Activated effector memory CD4-positive, alpha-beta T cell treated with Interleukin-2 at 50 U/mL for 16 hours (primary cell): ENCODE measurements around the gene FOXP4.

Source experiments
- DNase-seq: peaks from one replicate; pipeline ENCODE4 v3.0.0-alpha.2; 2020

Gene FOXP4, protein sequence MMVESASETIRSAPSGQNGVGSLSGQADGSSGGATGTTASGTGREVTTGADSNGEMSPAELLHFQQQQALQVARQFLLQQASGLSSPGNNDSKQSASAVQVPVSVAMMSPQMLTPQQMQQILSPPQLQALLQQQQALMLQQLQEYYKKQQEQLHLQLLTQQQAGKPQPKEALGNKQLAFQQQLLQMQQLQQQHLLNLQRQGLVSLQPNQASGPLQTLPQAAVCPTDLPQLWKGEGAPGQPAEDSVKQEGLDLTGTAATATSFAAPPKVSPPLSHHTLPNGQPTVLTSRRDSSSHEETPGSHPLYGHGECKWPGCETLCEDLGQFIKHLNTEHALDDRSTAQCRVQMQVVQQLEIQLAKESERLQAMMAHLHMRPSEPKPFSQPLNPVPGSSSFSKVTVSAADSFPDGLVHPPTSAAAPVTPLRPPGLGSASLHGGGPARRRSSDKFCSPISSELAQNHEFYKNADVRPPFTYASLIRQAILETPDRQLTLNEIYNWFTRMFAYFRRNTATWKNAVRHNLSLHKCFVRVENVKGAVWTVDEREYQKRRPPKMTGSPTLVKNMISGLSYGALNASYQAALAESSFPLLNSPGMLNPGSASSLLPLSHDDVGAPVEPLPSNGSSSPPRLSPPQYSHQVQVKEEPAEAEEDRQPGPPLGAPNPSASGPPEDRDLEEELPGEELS

DNA sequence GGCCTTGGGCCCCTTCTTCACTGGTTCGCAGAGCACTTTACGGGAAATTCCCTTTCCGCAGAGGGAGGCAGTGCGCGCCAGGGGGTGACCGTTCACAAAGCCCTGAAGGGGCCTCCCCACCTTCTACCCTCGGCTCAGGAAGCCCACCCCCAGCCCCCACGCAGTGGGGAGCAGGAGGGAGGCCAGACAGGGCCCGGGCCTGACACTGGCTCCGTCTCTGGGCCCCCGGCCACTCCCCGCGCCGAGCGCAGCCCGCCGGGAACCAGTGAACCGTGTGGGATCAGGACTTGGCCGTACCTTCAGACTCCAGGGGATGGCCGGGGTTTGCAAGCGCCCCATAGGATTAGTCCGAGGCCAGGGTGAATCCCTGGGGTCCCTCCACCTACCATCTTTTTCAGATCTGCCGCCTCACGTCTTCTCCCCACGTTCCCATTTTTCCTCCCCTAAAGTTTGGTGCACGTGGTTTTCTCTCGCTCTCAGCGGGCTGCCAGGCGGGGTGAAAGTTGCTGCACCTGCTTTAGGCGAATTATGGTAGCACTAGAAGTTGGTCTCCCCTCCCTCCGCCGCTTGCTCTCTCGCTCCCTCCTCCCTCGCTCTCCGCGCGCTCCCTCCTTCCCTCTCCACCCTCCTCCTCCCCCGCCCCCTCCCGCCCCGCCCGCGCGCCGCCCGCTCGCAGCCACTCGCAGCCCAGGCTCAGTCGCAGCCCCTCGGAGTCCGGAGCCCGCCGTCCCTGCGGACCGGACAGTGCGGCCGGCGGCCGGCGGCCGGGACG, at the start of gene FOXP4:
Gene FOXP4, plus strand, starts transcription at position 679 of the 772 bp plus-strand sequence. CDS start 19,380 bp downstream, outside the sequence.
- DNase-seq, result peak; percentile 74

DNA sequence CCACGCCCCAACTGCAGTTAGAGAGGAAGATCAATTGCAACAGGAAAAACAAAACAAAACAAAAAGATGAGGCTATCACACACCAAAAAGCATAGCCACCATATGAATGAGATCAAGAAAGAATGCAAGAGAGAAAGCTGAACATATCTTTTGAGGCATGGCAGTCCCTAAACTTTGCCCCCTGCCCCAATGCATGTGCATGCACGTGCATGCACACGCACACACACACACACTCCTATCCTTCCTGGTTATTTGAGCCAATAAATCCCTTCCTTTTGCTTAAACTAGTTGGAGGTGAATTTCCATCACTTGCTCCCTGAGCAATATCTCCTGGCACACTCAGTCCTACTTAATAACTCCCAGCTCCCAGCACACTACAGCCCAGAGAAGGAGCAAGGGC, 48.6 kb upstream of the FOXP4 start:
- DNase-seq, result no peak

DNA sequence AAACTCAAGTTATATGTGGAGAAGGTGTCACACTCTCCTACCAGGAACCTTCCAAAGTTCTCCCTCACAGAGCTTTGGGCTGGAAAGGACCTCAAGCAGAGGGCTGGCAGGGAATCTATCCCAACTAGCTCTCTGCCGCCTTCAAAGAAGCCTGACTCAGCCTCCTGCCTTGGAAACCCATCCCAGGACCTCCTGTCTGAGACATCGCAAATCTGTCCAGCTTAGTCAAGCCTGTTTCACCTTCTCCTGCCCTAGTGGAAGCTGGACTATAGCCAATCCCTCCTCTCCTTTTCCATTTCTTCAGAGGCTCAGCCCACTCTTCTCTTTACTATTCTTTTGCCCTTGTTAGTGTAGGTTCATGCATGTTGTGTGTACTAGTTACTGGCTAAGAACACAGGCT, 48.2 kb upstream of the FOXP4 start:
- no peak for DNase-seq

DNA sequence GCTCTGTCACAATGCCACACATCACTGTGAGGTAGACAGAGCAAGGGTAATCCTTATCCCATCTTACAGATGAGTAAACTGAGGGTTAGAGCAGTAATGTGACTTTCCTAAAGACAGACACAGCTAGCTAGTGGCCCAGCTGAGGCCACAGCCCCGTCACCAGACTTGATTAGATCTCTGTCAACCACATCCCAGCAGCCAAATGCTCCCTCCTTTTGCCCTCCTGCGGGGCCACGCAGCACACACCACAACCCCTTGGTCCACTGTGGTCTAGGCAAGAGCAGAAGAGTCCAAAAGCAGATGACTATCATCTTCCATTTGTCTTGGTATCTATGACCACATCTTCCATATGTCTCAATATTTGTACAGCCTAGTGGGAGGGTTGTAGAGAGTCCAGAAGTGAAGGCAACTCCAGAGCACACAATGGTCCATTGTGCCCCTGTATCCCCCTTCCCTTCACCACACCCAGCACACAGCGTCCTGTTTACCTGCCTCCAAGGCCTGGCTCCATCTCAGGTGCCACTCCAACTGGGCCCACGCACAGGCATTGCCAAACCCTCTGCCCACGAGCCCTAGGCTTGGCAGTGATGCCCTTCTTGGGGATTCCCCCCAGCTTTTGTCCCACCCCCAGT, 47.1 kb upstream of the FOXP4 start:
- DNase-seq, result no peak

DNA sequence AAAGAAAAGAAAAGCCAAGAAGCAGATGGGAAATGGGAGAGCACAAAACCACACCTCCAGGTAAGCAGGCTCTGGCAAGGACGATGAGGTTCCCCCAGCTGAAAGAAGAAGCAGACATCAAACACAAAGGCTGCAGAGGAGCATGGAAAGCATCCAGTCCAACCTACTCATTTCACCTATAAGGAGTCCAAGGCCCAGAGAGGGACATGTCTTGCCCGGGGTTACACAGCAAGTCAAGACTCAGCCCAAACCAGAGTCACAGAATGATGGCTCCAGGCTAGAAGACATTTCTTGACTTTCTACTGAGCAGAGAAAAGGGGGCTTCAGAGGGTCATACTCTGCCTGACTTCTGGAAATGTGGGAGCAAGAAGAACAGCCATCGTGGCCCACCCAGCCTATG, 45.6 kb upstream of the FOXP4 start:
- DNase-seq, result no peak

DNA sequence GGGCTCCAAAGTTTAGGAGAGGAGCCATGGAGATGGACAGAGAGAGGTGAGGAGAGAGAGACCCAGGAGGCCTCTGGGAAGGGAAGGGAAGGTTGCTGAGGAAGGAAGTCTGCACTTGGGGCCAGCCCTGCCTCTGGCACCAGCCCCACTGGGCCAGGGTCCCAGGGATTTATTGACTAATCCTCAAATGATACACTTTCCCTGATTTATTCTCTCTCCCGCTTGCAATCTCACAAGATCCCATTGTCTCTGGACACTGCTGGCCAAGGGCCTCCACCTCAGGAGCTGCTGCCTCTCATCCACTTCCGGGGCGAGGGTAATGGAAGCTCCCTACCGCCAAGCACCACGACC, 43.6 kb upstream of the FOXP4 start:
- no peak for DNase-seq

DNA sequence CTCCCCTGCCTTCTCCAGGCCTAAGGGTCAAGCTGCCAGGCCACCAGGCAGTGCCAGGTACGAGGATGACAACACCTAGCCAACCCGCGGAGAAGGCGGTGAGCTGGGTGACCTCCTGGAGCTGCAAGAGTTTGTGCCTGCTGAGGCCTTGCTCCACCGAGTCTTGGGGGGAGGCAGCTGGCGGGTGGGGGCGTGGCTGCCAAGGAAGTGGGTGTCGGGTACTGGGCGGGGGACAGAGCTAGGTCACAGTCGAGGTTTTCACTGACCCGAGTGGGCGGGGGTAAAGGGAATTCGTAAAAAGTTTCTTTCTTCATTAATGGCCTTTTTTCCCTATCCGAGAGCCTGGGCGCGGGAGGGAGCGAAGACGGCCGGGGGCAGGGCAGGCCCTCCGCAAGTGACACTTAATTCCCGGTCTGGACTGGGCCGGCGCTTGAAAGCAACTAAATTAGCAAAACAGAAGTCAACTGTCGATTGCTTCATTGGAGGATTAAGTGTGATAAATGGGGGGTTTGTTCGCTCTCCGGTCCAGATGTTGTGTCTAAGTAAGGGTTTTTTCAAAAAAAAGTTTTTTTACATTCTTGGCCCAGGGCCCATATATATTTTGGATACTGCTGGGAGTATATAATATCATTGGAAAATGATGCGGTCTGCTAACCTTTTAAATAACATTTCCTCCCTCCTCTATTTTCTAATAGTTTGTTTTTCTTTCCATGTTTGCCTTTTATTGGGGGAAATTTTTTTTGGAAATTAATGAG, 43.1 kb upstream of the FOXP4 start:
- DNase-seq, result no peak

DNA sequence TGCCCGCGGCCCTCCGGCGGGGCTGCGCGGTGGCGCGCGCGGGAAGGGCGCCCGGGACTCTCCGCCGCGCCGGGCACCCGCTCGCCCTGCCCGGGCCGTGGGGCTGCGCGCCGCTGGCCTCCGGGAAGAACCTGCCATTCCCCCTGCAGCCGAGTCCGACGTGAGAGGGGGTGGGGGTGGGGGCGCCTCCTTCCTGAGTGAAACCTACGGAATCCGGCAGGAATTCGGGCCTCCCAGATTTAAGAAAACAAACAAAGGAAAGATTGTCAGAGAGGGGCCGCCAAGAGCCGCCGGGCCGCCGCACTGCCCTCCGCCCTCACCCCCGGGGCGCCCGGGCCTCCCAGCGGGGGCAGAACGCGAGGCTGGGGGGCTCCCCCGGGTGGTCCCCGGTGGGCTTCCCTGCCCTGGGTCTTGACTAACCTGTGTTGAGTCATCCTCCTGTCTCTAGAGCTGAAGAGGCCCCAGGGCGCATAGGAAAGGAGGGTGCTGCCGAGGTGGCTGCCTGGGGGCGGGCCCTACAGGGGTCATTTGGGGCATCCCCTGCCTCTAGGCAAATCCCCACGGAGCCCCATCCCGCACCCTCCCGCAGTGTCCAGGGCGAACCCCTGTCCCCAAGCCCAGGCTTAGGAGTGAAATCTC, 42.2 kb upstream of the FOXP4 start:
- no peak for DNase-seq

DNA sequence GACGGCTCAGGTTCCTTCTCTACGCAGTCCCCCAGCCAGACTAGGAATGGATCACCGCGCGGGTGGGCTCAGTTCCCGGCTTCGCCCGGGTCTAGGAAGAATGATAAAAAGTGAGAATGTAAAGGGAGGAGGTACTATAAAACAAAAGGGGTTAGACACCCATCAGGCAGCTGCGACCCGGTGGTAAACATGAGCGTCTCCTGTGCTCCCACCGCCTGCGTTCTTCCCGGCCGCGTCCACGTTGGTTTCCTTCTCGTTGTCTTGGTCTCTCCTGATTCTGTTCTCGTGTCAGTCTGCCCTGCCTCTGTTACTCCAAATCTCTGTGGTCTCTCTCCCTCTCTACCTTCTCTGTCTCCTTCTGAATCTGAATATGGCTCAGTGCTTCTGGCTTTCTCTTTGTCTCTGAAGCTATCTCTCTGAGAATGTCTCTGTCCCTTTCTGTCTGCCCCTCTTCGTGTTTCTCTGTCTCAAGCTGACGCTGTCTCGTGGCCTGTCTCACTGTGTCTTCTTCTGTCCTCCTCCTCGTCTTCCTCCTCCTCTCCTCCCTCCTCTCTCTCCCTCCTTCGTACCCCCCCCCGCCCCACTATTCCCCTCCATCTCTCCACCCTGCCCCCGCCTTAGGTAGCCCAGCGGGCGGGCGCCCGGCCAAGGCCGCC, 41.6 kb upstream of the FOXP4 start:
- DNase-seq, result no peak

DNA sequence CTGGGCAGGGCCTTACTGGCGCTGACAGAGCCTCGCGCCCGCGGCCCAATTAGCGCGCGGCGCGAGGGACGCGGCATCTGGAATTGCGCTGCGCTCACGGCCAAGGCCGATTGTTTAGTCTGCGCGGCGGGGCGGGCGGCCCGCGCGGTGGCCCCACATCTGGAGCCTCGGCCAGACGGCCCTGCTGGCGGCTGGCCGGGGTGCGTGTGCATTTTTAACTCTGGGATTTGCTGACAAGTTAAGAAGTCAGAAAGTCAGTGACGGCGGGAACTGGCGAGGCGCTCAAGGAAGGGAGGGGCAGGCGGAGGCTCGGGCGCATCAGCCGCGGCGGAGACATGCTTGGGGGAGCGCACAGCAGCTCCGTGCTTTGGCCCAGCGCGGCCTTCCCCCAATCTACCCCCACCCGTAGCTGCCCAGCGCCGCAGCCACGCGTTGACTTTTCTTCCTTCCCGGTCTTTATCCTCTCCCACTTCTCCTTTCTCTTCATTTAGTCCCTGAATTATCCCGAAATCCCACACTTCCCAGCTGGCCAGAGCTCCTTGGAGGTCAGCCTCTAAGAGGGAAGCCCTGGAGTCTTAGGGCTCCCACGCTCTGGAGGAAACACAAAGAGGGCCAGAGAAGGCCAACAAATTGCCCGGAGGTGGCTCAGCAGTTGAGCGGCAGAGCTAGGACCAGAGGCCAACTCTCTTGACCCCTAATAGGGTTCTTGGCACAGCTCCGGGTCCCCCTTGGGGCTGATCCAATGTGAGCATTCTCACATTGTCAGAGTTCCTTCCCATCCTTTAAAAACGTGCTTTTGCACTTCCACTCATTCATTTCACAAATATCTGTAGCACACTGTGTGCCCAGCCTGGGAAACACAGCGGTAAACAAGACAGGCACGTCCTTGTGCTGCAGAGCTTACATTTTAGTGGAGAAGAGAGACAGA, 40.8 kb upstream of the FOXP4 start:
- no peak for DNase-seq

DNA sequence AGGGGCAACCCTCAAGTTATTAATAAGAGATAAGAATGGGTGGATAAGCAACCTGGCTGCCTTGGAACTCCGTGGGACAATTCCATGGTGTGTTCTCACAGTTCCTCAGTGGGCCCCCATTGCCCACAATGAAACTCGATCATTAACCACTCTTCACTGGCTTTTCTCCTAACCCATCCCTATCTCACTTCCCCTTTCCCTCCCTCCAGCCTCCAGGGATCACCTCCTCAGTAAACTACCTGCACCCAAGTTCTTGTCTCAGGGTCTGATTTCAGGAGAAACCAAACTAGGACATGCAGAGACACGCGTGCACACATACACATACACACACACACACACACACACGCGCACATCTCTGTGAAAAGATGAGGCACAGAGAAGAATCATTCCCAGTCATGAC, 37.7 kb upstream of the FOXP4 start:
- DNase-seq, result no peak

DNA sequence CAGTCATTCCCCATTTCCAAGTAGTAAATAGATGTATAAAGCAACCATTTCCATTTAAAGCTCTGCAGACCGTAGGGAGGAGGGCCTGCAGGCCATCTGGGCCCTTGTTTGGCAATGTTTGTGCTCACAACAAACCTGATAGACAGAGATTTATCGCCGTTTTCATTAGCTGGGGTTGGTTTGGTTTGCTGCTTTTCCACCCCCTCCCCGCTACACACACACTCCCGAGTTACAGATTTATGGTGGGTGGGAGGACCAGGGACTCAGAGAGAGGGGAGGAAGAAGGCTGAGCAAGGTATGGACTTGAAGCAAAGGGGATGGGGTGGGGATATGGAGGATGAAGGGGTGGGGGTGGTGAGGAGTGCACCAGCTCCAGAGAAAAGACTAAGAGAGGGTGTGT, 36.6 kb upstream of the FOXP4 start:
- no peak for DNase-seq

DNA sequence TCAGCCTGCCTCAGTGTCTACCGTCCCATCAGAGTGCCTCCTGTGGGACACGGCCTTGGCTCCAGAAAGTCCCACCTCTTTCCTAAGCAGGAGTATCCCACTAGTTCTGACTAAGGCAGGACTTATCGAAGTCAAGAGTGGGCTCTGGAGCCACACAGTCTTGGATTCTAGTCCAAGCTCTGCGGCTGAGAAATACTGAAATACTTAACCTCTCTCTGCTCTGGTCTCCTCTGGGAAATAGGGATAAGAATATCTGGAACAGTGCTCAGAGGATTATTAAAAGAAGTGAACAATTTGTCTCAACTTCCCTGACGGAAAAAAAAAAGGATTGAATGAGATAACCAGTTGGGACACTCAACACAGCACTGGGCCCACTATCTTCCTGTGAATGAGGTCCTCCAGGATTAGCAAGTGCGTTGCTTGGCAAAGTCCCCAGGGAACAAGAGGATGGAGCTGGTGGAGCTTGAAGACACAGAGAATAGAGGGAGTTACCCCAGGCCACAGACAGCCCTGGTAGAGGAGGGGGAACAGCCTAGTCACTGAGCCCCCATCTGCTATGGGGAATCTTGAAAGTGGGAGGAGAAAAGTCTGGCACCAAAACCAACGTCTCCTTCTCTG, 34.6 kb upstream of the FOXP4 start:
- no peak for DNase-seq

DNA sequence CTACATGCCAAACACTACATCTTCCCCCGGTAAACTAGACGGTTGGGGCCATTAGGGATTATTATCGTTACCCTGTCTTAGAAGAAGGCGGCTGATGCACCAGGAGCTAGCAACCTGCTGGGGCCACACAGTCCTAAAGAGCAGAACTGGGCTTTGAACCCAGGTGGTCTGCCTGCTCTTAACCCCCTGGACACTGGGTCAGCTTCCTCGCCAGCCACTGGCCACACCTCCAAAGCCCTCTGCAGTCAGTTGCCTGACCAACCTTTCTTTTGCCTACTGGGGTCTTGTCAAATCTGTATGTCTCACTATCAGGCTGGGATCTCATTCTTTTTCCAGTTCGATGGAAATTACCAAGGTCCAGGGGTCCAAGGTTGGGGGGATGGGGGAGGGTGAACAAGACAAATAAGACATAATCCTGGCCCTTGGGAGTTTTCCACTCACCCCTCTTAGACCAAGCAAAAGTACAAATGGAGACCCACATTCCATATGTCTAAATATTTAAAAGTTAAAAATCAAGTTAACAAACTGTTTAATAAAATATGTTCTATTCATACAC, 34.0 kb upstream of the FOXP4 start:
- DNase-seq, result no peak

DNA sequence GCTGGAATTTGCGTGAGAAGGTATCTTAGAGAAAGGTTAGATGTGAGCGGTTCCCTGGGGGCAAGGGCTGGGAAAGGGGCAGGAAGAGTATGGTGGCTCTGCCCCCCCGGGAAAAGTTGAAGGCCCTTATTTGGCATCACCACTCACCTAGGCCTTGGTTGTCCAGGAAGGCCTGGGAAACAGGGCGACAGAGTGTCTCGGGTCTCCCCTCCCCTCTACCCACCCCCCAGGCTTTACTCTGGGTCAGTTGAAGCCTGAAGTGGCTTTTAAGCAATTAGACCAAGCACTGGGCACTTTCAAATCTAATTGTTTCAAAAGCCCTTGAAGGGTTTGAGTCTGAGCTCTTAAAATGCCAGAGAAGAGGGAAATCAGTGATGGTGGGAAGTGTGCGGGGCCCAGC, 30.2 kb upstream of the FOXP4 start:
- no peak for DNase-seq

DNA sequence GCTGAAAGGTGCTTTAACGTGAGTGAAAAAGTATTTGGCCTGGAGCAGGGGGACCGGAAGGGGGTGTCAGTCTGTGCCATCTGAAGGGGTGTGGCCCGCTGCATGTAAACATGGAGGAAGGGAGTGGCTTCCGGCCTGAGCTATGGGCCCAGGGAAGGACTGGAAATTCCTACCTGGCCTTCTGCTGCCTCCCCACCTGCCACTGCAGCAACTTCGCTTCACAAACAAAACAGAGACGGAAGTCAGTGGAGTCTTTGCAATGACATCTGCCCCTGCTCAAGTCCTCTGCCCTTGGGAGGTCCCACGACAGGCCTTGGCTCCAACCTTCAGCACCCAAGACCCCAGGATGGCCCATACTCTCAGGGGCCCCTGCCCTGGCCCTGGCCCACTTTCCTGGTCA, 28.1 kb upstream of the FOXP4 start:
- DNase-seq, result no peak

DNA sequence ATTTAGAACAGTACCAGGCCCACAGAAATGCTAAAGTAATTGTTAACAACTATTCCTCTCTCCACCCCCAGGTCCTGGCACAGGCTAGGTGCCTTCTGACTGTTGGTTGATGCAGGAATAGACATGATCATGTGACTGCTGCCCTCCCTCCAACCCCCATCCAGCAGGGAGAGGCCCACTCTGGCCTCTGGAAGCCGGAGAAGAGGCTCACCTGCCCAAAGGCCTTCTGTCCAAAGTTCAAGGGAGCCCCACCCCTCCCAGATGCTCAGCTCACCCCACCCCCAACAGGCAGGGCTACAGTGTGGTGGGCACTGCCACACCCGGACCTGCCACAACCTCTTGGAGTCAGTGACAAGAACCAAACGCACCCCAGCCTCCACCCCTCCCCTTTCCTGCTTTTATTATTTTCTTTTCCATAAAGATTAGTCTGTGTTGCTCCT, 26.9 kb upstream of the FOXP4 start:
- DNase-seq, result no peak

DNA sequence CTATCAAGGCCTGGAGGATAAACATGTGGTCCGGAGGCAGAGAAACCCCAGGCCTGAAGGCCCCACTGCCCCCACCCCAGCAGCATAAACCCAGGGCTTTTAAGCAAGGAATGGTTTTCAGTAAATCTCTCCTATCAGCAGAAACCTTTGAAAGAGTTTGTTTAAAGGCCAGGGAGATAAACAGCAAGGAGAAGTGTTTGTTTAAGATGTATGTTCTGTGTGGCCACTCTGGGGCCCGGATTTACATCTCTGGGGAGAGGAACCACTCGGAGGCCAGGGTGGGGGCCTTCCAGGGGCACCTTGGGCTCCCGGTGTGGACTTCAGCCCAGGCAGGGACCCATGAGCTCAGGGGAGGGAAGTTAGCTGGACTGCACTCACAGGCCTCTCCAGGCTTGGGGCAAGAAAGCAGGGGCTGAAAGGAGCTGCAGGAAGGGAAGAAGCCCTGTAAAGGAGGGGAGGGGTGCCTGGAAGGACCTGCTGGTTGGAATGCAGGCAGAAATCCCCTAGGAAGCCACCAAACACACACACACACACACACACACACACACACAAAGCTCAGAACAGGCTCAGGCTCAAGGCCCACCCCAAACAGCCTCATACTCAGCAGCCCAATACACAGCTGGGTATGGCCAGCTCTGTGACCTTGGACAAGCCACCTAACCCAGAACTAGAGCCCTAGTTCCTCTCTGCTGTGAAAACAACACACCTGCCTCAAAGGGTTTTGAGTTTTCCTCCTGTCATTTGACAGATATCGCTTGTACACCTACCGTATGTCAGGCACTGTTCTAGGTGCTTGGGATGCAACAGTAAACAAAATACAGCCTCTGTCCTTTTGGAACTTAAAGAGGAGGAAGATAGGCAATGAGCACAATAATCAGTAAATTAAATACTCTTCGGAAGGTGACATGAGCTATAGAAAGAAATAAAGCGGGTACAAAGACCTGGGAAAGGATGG, 26.2 kb upstream of the FOXP4 start:
- DNase-seq, result no peak
